WERI-Rb-1 (cell line): ENCODE data around the gene ALOXE3.

Source experiments
- DNase-seq: peaks from one replicate; pipeline ENCODE4 v3.0.0-alpha.2; 2020
- H3K27ac ChIP-seq: fragments of 250-450 bp; sonication (Bioruptor Pico); 2 replicates; pipeline ENCODE4 v1.5.1; 2020; ENCODE audit warnings: mild to moderate bottlenecking, moderate library complexity
- H3K27me3 ChIP-seq: fragments of 250-450 bp; sonication (Bioruptor Pico); 2 replicates; pipeline ENCODE4 v1.5.1; 2021; ENCODE audit warnings: mild to moderate bottlenecking, low read depth, moderate library complexity; ENCODE audit not compliant: insufficient read depth, severe bottlenecking
- H3K36me3 ChIP-seq: fragments of 250-450 bp; sonication (Bioruptor Pico); 2 replicates; pipeline ENCODE4 v1.5.1; 2020; ENCODE audit warnings: mild to moderate bottlenecking, moderate library complexity
- H3K4me3 ChIP-seq: 2 replicates; pipeline ENCODE4 v1.5.1; 2011; ENCODE audit warnings: low read depth, mild to moderate bottlenecking, control low read depth, low read length
- H3K9me3 ChIP-seq: fragments of 250-450 bp; sonication (Bioruptor Pico); 2 replicates; pipeline ENCODE4 v1.5.1; 2021; ENCODE audit warnings: mild to moderate bottlenecking, moderate library complexity; ENCODE audit not compliant: severe bottlenecking
- TF ChIP-seq, protein P1 (sequence below): IDR thresholded peaks from 2 replicates; pipeline ENCODE4 v1.5.1; 2011; ENCODE audit warnings: low read depth, mild to moderate bottlenecking, control low read depth, inconsistent platforms, low read length

The ALOXE3 gene

DNA sequence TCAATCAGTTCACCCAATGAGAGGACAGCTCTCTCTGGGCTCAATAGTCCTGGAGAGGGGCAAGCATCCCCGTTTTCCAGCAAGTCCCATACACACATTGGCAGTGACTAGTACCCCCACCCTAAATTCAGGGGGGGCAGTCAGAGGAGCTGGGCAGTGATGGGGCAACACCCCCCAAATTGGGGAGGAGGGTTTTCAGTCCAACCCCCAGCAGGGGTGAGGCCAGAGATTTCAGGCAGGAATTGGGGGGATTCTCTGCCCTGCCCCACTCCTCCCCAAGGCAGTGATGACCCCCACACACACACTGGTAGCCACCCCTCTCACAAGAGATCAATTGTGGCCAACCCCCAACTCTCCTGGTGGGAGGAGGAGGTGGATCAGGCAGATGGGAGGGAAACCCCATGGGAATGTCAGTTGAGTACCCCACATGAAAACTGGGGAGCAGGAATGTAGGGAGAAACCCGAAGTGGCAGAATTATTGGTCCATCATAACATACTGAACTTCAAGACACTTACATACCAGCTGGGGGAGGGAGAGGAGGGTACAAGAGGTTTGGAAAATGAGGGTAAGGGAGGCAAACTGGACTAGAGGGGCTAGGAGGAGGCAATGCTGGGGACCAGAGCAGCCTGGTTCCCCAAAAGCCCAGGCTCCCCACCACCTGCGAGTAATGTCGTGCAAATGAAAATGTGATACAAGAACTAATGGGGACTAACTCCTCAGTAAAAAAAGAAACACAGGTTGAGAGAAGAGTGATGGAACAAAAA lies 41.3 kb upstream of the ALOXE3 start:
- no peak for DNase-seq
- Histone ChIP-seq H3K27ac (no peak overlapping the region), H3K27me3 (no peaks in the 10 kb centered on the region), H3K36me3 (peaks cover 35% of the 10 kb centered on the region), H3K9me3 (no peaks in the 10 kb centered on the region), H3K4me3 (no peak overlapping the region)
- TF ChIP-seq, protein P1, sequence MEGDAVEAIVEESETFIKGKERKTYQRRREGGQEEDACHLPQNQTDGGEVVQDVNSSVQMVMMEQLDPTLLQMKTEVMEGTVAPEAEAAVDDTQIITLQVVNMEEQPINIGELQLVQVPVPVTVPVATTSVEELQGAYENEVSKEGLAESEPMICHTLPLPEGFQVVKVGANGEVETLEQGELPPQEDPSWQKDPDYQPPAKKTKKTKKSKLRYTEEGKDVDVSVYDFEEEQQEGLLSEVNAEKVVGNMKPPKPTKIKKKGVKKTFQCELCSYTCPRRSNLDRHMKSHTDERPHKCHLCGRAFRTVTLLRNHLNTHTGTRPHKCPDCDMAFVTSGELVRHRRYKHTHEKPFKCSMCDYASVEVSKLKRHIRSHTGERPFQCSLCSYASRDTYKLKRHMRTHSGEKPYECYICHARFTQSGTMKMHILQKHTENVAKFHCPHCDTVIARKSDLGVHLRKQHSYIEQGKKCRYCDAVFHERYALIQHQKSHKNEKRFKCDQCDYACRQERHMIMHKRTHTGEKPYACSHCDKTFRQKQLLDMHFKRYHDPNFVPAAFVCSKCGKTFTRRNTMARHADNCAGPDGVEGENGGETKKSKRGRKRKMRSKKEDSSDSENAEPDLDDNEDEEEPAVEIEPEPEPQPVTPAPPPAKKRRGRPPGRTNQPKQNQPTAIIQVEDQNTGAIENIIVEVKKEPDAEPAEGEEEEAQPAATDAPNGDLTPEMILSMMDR = no peak

DNA sequence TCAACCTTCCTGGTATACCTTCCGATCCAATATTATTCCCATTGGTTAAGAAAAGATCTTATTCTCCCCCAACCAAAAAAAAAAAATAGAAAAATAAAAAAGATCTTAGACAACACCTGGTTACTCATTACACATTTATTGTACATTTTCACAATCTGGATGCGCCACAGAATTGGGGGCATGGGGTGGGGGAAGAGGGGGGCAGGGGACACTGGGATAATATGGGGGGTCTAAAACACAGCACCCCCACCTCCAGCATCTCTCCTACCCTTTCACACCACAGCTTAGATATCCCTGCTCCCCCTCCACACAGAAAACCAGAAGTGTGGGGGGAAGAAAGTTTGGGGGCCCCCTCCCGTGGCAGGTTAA lies 40.7 kb upstream of the ALOXE3 start:
- no peaks in the 10 kb centered on the region for H3K9me3 ChIP-seq
- no peak overlapping the region for H3K4me3 ChIP-seq
- TF ChIP-seq, protein P1 = no peak
- no peak overlapping the region for H3K27ac ChIP-seq
- no peaks in the 10 kb centered on the region for H3K27me3 ChIP-seq
- peaks cover 35% of the 10 kb centered on the region for H3K36me3 ChIP-seq
- no peak for DNase-seq

DNA sequence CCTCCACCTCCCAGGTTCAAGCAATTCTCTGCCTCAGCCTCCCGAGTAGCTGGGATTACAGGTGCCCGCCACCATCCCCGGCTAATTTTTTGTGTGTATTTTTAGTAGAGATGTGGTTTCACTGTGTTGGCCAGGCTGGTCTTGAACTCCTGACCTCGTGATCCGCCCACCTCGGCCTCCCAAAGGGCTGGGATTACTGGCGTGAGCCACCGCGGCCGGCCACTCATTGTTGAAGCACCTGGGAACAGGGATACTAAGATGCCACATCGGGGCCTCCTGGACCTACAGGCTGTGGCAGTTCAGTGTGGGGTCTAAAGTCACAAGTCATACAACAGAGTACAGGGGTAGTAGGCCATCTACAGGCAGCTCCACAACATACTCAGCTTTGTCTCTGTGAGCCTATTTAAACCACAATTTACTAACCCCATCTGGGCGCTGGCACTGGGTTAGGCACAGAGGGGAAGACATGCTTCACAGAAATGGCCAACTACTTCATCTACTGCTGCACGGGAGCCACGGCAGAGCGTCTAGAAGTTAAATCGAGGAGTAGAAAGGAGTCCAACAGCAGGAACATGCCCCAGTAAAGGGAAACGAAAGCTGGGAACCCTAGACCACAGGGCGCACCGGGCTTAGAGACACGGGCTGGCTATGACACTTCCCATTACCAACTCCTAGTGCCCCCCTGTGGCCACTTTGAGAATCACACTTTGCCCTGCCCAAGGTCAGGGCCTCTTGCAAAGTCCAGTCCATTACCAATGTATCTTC lies 40.1 kb upstream of the ALOXE3 start:
- H3K27me3 ChIP-seq = no peaks in the 10 kb centered on the region
- TF ChIP-seq, protein P1 = peak; percentile 84
- peaks cover 35% of the 10 kb centered on the region for H3K36me3 ChIP-seq
- DNase-seq = peak; percentile 92
- H3K4me3 ChIP-seq = no peak overlapping the region
- no peak overlapping the region for H3K27ac ChIP-seq
- no peaks in the 10 kb centered on the region for H3K9me3 ChIP-seq

DNA sequence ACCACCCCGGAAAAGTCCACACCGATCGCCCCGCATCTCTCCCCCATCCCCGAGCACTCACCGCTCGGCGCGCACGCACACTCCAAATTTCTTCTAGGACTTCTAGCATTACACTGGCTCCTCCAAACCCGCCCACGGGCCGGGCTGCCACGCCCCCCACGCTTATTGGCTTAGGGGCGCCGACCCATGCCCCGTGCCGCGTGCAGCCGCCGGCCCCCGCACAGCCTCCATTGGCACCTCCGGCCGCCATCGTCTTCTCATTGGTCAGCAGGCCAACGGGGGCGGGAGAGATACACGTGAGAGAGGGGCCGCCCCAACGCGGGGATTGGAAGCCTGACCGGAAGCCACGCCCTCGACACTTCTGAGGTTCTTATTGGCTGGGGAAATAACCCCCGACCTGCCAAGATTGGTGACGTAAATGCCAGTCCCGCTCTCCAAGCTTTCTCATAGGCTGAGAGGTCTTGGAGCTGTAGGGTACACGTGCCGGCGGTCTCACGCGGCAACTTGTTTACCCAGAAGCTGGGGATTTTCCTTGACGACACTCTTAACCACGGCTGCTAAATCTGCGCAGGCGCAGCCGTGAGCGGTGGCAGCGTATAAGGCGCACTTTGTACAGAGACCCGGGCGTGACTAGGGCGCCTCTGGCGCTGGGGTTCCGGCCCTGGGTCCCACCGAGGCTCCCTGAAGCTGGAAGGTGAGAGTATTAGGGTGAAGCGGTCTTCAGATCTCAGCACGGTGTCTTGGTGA lies 38.1 kb upstream of the ALOXE3 start:
- peak overlapping the region; percentile 46 for H3K4me3 ChIP-seq
- TF ChIP-seq, protein P1 = no peak
- peak; percentile 100 for DNase-seq
- H3K36me3 ChIP-seq = peaks cover 25% of the 10 kb centered on the region
- H3K27me3 ChIP-seq = no peaks in the 10 kb centered on the region
- H3K9me3 ChIP-seq = no peaks in the 10 kb centered on the region
- peak overlapping the region; percentile 86 for H3K27ac ChIP-seq

DNA sequence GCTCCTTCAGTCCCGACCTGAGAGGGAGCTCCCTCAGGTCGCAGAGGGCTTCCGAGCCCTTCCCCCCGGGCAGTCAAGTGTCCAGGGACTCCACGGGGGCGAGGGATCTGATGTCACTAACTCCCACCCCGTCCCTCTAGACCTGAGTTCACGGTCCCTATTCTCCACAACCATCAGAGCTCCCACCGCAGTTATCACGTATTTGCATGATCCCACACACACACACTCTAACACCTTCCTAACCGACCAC lies 37.6 kb upstream of the ALOXE3 start:
- TF ChIP-seq, protein P1 = no peak
- Histone ChIP-seq H3K27ac (no peak overlapping the region), H3K36me3 (peaks cover 20% of the 10 kb centered on the region), H3K4me3 (peak overlapping the region; percentile 46), H3K27me3 (no peaks in the 10 kb centered on the region), H3K9me3 (no peaks in the 10 kb centered on the region)
- DNase-seq = no peak
